BLaER1 (cell line): ENCODE results near the gene UBIAD1.
A peak's percentile ranks its signal among the peaks of the same experiment; 100 is the strongest.

Source experiments
- H3K27ac ChIP-seq: shearing (Covaris generic); formaldehyde crosslinking; 2 replicates; pipeline ENCODE4 v1.8.1; 2022
- H3K27me3 ChIP-seq: shearing (Covaris generic); formaldehyde crosslinking; 2 replicates; pipeline ENCODE4 v1.8.1; 2022
- H3K36me3 ChIP-seq: shearing (Covaris generic); formaldehyde crosslinking; 2 replicates; pipeline ENCODE4 v1.8.1; 2022
- H3K4me1 ChIP-seq: shearing (Covaris generic); formaldehyde crosslinking; 2 replicates; pipeline ENCODE4 v1.8.1; 2022
- H3K4me2 ChIP-seq: shearing (Covaris generic); formaldehyde crosslinking; 2 replicates; pipeline ENCODE4 v1.8.1; 2022
- H3K4me3 ChIP-seq: shearing (Covaris generic); formaldehyde crosslinking; 2 replicates; pipeline ENCODE4 v1.8.1; 2022
- H3K9ac ChIP-seq: shearing (Covaris generic); formaldehyde crosslinking; 2 replicates; pipeline ENCODE4 v1.8.1; 2022
- H3K9me3 ChIP-seq: shearing (Covaris generic); formaldehyde crosslinking; 2 replicates; pipeline ENCODE4 v1.8.1; 2022
- H4K20me1 ChIP-seq: shearing (Covaris generic); formaldehyde crosslinking; 2 replicates; pipeline ENCODE4 v1.8.1; 2022
- Cebpa-rat ChIP-seq: shearing (Covaris generic); IDR thresholded peaks from 2 replicates; pipeline ENCODE4 v1.8.1; 2022

The UBIAD1 gene

DNA sequence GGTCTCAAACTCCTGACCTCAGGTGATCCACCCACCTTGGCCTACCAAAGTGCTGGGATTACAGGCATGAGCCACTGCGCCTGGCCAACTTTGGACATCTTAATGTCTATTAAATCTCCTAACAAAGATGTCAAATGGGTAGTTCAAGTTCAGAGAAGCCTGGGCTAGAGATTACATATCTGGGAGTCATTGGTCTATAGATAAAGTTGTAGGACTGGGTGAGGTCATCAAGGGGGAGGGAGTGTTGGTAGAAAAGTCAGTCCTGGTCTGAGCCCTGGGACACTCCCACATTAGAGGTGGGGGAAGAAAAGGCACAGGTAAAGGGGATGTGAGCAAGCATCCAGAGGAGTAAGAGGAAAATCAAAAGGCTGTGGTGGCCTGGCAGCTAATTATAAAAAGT, 6.6 kb downstream of the UBIAD1 start:
- Histone ChIP-seq H3K27me3 (no peaks in the 10 kb centered on the region), H3K9me3 (no peaks in the 10 kb centered on the region), H3K36me3 (peaks cover 61% of the 10 kb centered on the region), H3K4me3 (no peak overlapping the region), H3K9ac (no peak overlapping the region), H3K27ac (peak overlapping the region; percentile 68; the same call in 1 of the 2 replicates), H3K4me2 (peak overlapping the region; percentile 71; the same call in 1 of the 2 replicates), H3K4me1 (peaks cover 72% of the 10 kb centered on the region), H4K20me1 (peaks cover 24% of the 10 kb centered on the region; the same call in 1 of the 2 replicates)
- TF ChIP-seq Cebpa-rat, result no peak

DNA sequence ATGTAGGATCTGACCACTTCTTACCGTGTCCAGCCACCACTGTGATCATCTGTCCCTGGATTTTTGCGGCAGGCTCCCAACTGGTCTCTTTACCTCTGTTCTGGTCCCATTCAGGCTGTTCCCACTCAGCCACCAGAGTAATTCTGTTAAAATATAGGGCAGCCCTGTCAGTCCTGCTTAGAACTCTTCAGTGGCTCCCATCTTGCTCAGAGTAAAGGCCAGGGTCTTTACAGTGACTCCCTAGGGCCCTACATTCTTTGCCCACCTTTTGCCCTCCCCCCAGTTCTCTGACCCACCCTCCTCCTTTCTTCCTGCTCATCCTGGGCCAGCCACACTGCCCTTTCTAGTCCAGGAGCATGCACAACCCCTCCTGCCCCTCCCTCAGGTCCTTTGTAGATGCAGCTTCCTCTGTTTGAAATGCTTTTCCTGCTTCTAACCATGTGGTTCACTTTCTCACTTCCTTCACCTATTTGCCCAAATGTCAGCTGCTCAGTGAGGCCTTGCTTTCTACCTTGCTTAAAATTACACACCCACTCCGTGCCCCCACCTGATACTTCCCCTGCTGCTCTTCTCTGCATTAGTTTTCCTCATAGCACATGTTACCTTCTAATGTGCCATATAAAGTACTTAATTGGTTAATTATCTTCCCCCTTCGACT, 7.8 kb downstream of the UBIAD1 start:
- Histone ChIP-seq H3K9ac (peak overlapping the region; percentile 40; the same call in 1 of the 2 replicates), H3K36me3 (peaks cover 69% of the 10 kb centered on the region), H4K20me1 (peaks cover 30% of the 10 kb centered on the region; the same call in 1 of the 2 replicates), H3K4me2 (peak overlapping the region; percentile 71), H3K9me3 (no peaks in the 10 kb centered on the region), H3K4me3 (no peak overlapping the region), H3K27me3 (no peaks in the 10 kb centered on the region), H3K27ac (peak overlapping the region; percentile 68), H3K4me1 (peaks cover 71% of the 10 kb centered on the region)
- no peak for TF ChIP-seq Cebpa-rat

DNA sequence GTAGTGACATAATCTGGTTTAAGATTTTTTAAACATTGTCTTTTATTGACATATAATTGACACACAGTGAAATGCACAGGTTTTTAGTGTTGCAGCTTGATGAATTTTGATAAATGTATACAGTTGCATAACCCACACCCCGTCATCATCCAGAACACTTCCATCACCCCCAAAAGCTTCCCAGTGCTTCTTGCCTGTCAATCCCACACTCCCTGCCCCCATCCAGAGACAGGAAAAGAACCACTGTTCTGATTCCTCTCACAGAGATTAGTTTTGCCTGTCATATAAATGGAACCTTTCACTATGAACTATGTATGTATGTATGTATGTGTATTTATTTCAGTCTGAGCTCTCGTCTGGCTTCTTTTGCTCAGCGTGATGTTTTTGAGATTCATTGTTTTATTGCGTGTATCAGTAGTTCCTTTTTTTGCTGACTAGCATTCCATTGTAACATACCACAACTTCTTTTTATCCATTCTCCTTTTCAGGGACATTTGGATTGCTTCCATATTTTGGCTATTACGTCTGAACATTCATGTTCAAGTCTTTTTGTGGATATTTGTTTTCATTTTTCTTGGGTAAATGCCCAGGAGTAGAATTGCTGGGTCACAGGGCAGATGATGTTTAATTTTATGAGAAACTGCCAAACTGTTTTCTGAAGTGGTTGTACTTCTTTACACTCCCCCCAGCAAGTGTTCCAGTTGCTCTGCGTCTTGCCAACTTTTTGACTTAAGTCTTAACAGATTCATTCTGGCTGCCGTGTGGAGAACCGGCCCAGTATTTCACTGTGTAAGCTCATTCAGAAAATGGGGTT, 8.7 kb downstream of the UBIAD1 start:
- Histone ChIP-seq H3K9me3 (no peaks in the 10 kb centered on the region), H3K27me3 (no peaks in the 10 kb centered on the region), H3K4me1 (peaks cover 69% of the 10 kb centered on the region), H3K4me2 (peak overlapping the region; percentile 71), H3K27ac (0 out of 2 replicates have a peak overlapping the region, but pooled peaks have one; percentile 68), H3K9ac (no peak overlapping the region; the same call in 1 of the 2 replicates), H4K20me1 (peaks cover 35% of the 10 kb centered on the region), H3K4me3 (no peak overlapping the region), H3K36me3 (peaks cover 72% of the 10 kb centered on the region)
- TF ChIP-seq Cebpa-rat, result no peak

DNA sequence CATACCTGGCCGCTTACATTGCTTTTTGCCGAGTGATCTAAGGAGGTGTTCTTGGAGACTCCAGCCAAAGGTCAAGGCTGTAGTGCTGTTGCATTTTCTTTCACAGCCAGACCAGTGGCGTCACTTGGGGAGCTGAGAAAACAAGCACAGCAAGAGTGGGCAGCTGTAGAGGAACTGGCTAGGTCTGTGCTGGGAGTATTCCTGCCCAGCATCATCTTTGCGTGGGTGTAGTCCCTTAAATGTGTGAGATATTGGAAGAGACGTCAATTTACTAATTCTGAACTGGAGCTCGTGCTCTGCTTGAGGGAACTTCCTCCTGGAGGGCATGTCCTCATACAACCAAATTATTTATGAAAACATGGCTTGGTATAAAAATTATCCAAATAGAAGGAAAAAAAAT, 10.2 kb downstream of the UBIAD1 start:
- no peak overlapping the region for H3K4me3 ChIP-seq
- H3K9me3 ChIP-seq, result no peaks in the 10 kb centered on the region
- peaks cover 78% of the 10 kb centered on the region for H3K4me1 ChIP-seq
- peaks cover 73% of the 10 kb centered on the region for H3K36me3 ChIP-seq
- no peaks in the 10 kb centered on the region for H3K27me3 ChIP-seq
- no peak overlapping the region for H3K9ac ChIP-seq
- H3K4me2 ChIP-seq, result no peak overlapping the region
- H3K27ac ChIP-seq, result no peak overlapping the region
- H4K20me1 ChIP-seq, result peaks cover 47% of the 10 kb centered on the region
- no peak for TF ChIP-seq Cebpa-rat

DNA sequence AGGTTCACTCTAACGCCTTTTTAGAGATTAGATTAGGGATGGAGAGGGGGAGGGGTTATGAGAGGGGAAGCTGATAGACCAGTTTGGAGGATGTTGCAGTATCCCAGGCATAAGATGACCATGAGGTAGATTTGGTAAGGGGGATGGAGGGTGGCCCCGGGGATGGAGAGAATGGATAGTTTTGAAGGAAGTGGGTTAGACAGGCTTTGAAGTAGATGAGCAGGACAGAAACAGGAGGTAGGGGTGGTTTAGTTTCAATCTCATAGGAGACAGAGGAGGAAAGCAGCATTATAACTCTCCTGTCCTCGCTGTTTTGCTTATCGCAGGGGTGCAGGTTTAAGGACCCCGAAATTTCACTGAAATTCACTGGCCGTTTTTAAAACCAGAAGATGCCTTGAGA, 11.8 kb downstream of the UBIAD1 start:
- Histone ChIP-seq H3K36me3 (peaks cover 71% of the 10 kb centered on the region), H3K9ac (no peak overlapping the region)

DNA sequence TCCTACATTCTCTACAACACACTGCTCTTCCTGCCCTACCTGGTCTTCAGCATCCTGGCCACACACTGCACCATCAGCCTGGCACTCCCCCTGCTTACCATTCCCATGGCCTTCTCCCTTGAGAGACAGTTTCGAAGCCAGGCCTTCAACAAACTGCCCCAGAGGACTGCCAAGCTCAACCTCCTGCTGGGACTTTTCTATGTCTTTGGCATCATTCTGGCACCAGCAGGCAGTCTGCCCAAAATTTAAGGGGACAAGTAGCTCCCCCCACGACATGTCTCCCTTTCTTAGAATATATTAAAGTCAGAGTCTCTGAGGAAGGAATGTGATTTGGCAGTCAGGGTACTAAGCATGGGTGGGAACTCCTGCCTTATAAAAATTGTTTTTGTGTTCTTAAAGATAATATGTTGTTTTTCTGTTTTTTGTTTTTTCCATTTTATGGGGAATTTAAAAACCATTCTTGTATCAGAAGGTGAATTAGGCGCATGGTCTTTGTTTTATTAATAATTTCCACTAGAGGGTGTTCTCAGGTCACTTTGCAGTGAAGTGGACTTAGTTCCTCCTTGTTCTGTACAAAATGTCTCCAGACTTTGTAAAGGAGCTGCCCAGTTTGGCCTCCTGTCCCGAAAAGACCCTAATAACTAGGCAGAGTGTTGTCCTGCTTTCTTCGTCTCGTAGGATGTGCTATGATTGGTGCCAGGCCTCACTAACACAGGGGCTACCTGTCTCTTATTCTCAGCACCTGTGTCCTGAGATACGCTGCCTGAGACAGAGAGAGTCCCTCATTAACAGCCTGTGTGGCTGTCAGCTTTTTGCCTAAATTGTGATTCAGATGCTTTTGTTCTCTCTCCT, 13.1 kb downstream of the UBIAD1 start:
- H4K20me1 ChIP-seq, result peaks cover 69% of the 10 kb centered on the region
- 0 out of 2 replicates have a peak overlapping the region, but pooled peaks have one; percentile 17 for H3K9ac ChIP-seq
- no peak overlapping the region for H3K27ac ChIP-seq
- H3K4me1 ChIP-seq, result peaks cover 71% of the 10 kb centered on the region
- peak overlapping the region; percentile 47 for H3K4me2 ChIP-seq
- TF ChIP-seq Cebpa-rat, result no peak
- no peaks in the 10 kb centered on the region for H3K27me3 ChIP-seq
- no peak overlapping the region for H3K4me3 ChIP-seq
- peaks cover 77% of the 10 kb centered on the region for H3K36me3 ChIP-seq
- no peaks in the 10 kb centered on the region for H3K9me3 ChIP-seq

More for the DNA sequence above, 11.8 kb downstream of the UBIAD1 start:
- Histone ChIP-seq H3K27ac (0 out of 2 replicates have a peak overlapping the region, but pooled peaks have one; percentile 25), H3K9me3 (no peaks in the 10 kb centered on the region), H3K4me2 (peak overlapping the region; percentile 39), H4K20me1 (peaks cover 59% of the 10 kb centered on the region), H3K4me1 (peaks cover 84% of the 10 kb centered on the region), H3K4me3 (no peak overlapping the region), H3K27me3 (no peaks in the 10 kb centered on the region)
- no peak for TF ChIP-seq Cebpa-rat

DNA sequence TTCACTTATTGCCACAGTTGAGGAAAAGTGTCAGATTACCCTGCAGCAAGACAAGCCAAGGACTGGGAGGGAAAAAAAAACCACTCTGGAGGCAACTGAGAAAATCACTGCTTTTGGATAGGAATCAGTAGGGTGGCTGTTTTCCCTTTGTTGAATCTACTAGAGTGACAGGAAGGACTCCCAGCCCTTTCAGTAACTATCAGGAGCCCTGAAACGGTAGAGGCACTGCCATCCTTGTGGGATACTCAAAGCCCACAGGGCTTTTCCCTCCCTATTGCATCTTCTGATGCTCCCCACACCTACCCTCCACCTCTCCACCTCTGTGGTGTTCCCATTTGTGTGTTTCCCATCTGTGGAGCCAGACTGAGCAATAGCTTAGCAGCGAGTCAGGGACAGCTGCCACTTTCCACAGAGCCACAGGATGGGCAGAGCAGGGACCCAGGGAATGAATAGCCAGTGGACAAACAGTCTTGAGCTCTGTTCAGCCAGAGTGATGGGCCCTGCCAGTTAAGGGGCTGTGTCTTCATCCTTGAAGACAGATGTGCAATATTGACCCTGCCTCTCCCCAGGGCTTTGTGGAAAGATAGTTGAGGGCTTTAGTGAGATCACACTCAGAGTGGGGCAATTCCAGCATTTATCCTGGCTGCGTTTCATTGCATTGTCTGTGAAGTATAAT, 13.9 kb downstream of the UBIAD1 start:
- peak overlapping the region; percentile 47 for H3K4me2 ChIP-seq
- peaks cover 72% of the 10 kb centered on the region for H4K20me1 ChIP-seq
- H3K4me3 ChIP-seq, result no peak overlapping the region
- H3K27me3 ChIP-seq, result no peaks in the 10 kb centered on the region
- peaks cover 85% of the 10 kb centered on the region for H3K36me3 ChIP-seq
- no peak for TF ChIP-seq Cebpa-rat
- H3K9ac ChIP-seq, result 0 out of 2 replicates have a peak overlapping the region, but pooled peaks have one; percentile 21
- H3K27ac ChIP-seq, result 0 out of 2 replicates have a peak overlapping the region, but pooled peaks have one; percentile 0
- H3K4me1 ChIP-seq, result peaks cover 63% of the 10 kb centered on the region
- H3K9me3 ChIP-seq, result no peaks in the 10 kb centered on the region

DNA sequence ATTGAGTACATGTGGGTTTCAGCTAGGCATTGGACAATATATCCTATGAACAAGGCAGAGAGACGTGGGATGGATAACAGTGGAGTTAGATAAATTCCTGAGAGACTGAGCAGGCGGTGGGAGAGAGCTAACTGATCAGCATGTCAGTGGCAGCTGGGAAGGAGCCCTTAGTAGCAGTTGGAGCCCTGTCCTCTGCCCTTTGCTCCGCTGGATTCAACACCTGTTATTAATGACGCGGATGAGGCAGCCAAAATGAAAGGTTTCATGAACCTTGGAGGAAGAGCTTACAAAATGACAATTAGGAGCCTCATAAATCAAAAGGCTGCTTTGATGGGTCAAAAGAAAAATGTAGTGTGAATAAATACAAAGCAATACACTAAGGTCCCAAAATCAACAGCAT, 16.1 kb downstream of the UBIAD1 start:
- H3K27me3 ChIP-seq, result no peaks in the 10 kb centered on the region
- no peak overlapping the region for H3K4me3 ChIP-seq
- no peaks in the 10 kb centered on the region for H3K9me3 ChIP-seq
- TF ChIP-seq Cebpa-rat, result no peak
- H3K9ac ChIP-seq, result peak overlapping the region; percentile 55; the same call in 1 of the 2 replicates
- peaks cover 74% of the 10 kb centered on the region for H4K20me1 ChIP-seq
- H3K4me1 ChIP-seq, result peaks cover 48% of the 10 kb centered on the region
- peaks cover 84% of the 10 kb centered on the region for H3K36me3 ChIP-seq
- peak overlapping the region; percentile 54; the same call in 1 of the 2 replicates for H3K27ac ChIP-seq
- H3K4me2 ChIP-seq, result peak overlapping the region; percentile 37

DNA sequence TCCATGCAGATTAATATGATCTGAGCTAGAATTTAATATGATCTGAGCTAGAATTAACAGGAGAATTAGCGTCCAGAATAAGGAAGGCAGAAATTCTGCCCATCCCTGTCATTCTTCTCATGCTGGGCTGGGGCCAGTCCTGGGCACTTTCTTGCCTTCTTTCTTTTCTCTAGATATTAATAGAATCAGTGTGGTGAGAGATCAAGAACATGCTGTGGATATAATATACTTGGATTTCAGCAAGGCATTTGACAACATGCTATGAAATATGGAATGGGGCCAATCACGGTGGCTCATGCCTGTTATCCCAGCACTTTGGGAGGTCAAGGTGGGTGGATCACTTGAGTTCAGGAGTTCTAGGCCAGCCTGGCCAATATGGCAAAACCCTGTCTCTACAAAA, 18.1 kb downstream of the UBIAD1 start:
- Histone ChIP-seq H3K36me3 (peaks cover 91% of the 10 kb centered on the region), H3K4me1 (peaks cover 31% of the 10 kb centered on the region)

More for the DNA sequence above, 18.1 kb downstream of the UBIAD1 start:
- Histone ChIP-seq H4K20me1 (peaks cover 54% of the 10 kb centered on the region), H3K27me3 (no peaks in the 10 kb centered on the region), H3K4me3 (no peak overlapping the region), H3K9me3 (no peaks in the 10 kb centered on the region), H3K9ac (no peak overlapping the region), H3K27ac (no peak overlapping the region), H3K4me2 (no peak overlapping the region)
- TF ChIP-seq Cebpa-rat, result no peak
